Left ventricle myocardium superior (tissue), 1 donor: ENCODE results near the gene TXN2. TPM values are rescaled to one million over a fixed set of nuclear protein-coding genes. Genes with fewer than 3 reads are reported as not detected.
A peak's percentile ranks its signal among the peaks of the same experiment; 100 is the strongest.
"Not testable (repeated sequence)": the region's sequence is repeated elsewhere in the genome, so short reads cannot be mapped to it uniquely, and the experiment has no call there.

Experiments used
- ATAC-seq: fragments of 200-7000 bp; cut with Tn5 transposase; one replicate; pipeline ENCODE4 v1.9.1; 2020; ENCODE audit warnings: mild to moderate bottlenecking, moderate library complexity
- DNase-seq: peaks from one replicate; pipeline ENCODE4 v3.0.0-alpha.2; 2020
- intact Hi-C: fragments of 100-400 bp; cut with micrococcal nuclease; formaldehyde crosslinking; loops from one replicate; pipeline ENCODE4 v1.11.0; 2022
- total RNA-seq: library from RNA; stranded (reverse); fragmentation: NEBNext Ultra II Directional; extraction: Animal tissue kit (Norgen Biotek cat#: 25700); gene quantifications from one replicate; pipeline ENCODE4 v1.2.1, GENCODE V29; 2021
- donor health status: DM: no; HTN: yes; CAD: no; lungs with severe emphysema.

Gene TXN2
- total RNA-seq, 1 donor from 2014 or later = 131 TPM

DNA sequence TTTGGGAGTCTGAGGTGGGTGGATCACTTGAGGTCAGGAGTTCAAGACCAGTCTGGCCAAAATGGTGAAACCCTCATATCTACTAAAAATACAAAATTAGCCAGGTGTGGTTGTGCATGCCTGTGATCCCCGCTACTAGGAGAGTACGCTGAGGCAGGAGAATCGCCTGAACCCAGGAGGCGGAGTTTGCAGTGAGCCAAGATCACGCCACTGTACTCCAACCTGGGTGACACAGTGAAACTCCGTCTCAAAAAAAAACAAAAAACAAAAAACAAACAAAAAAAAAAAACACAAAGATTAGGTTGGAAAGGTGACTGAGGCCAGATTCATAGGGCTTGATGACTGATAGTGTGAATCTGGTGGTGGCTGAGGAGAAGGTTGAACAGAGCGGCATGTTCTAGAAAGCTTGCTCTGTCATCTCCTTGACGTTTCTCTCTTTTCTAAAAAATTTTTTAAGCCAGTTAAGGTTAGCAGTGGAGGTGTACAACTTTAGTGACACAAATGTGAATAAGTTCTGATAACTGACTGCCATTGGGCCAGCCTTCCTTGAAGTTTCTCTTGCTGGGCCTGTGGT is 40.9 kb downstream of the TXN2 start:
- no peak for DNase-seq
- intact Hi-C loops = no loop called here
- no peak for ATAC-seq

GRCh38 chr22:36439481-36440271 is 41.8 kb downstream of the TXN2 start:
- DNase-seq (peak; percentile 75), ATAC-seq (peak; percentile 95)
- intact Hi-C loops = no loop called here

DNA sequence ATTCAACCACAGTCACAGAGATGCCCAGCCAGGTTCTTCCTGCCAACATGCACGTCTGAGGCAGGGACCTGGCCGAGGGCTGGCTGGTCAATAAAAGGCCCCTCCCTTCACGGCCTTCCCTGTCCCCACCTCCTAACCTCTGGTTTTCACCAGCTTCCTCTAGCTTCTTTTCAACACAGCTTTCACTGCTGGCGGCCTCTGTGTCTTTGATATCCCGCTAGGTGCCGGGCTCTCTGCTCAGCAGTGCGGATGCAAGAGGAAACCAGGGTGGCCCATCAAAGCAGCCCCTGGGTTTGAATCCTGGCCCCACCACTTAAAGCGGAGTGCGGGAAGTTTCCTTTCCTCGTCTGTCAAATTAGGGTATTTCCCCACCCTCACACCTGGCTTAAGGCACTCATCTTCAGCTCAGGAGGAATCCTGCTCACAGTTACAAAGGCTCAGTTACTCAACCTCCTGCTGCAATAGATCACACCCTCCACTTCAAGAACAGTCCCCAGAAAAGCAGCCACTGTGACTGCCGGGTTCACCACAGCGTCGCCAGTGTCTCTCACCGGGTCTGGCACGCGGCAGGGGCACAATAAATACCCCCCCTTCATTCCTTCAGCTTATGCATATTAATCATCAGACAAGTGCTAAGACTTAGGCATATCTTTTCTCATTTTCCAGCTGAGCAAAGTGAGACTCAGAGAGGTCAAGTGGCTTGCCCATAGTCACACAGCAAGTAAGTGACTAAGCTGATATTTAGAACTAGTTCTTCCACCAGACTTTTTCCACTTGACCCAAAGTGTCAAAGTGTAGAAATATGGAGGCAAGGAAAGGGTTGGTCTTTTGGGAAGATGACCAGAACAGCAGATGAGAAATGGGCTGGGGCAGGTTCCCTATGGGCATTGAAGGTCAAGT is 45.7 kb downstream of the TXN2 start:
- intact Hi-C loops = no loop called here

DNA sequence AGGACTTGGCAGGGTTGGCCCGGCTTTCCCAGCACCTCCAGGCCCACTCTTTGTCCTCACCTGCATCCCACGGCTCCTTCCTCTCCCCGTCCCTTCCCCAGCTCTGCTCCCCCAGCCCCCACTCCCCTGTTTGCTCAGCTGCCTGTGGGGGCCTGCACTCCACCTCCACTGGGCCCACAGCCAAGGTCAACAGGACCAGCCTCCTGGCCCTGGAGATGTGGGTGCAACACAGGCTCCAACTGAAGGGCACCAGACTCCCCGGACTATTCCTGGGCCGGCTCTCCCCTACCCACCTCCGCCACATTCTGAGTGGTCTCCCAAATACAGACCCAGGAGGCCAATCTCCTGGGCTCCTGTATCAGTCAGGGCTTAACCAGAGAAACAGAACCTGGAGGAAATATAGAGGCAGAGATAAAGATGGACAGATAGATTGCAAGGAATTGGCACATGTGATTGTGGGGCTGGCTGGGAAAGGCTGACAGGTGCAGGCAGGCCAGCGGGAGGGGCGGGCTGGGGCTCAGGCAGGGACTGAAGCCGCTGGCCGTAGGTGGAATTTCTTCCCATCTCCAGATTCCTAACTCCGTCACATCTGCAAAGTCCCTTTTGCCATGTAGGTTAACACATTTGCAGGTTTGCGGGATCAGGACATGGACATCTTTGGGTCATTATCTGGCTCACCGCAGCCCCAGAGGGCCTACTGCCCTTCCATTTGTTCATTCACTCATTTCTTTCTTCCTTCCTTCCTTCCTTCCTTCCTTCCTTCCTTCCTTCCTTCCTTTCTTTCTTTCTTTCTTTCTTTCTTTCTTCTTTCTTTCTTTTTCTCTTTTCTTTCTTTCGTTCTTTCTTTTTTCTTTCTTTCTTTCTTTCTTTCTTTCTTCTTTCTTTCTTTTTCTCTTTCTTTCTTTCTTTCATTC is 47.9 kb downstream of the TXN2 start:
- ATAC-seq = no peak
- no peak for DNase-seq
- intact Hi-C loops = no loop called here

More for the DNA sequence above, 45.7 kb downstream of the TXN2 start:
- no peak for DNase-seq
- ATAC-seq = no peak

DNA sequence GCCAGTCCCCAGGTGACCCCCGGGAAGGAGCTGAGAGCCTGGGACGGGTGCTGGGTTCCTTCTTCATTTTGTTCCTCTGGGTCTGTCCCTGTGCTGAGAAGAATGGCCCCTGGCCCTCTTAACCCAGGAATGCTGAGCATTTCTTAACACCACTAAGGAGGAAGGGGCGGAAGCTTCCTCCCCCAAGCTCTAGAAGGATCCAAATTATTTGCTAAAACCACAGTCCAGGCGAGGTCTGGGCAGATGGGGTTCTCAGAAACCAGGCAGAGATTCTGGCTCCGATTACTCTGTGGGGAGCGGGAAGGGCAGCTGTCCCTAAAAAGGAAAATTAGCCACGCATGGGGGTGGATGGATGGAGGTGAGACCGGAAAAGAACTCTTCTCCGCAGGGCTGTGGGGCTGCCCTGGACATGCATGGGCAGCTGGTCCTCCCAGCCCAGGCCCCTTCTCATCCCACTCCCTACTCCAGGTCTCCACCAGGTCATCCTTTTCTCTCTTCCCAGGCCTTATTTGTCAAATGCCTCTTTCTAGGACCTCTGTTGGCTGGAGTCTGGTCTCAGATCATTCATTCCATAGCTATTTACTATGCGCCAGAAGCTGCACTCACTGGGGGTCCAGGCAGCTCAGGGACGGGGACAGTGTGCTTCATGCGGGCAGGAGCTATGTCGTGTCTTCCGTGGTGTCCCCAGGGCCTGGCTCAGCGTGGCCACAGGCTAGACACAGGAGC is 48.7 kb downstream of the TXN2 start:
- intact Hi-C loops = no loop called here
- ATAC-seq (no peak), DNase-seq (no peak)

DNA sequence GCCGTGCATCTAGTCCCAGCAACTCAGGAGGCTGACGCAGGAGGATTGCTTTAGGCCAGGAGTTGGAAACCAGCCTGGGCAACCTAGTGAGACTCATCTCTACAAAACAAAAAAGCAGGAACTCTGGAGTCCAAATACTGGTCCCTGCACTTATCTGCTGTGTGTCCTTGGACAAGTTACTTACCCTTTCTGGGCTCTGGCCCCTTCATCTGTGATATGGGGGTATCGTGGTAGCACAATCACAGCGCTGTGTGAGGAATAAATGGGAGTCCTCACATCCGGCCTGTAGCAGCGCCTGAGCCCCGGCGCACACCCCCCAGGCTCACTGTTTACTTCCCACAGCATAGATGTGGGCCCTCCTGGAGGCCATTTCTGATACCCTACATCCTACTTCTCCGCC is 49.5 kb downstream of the TXN2 start:
- intact Hi-C loops = no loop called here
- ATAC-seq (no peak), DNase-seq (no peak)

GRCh38 chr22:36430863-36431262 is 50.6 kb downstream of the TXN2 start:
- ATAC-seq (no peak), DNase-seq (no peak)
- intact Hi-C loops = no loop called here

GRCh38 chr22:36427952-36428351 is 53.5 kb downstream of the TXN2 start:
- intact Hi-C loops, ATAC-seq, DNase-seq: not testable (repeated sequence)

DNA sequence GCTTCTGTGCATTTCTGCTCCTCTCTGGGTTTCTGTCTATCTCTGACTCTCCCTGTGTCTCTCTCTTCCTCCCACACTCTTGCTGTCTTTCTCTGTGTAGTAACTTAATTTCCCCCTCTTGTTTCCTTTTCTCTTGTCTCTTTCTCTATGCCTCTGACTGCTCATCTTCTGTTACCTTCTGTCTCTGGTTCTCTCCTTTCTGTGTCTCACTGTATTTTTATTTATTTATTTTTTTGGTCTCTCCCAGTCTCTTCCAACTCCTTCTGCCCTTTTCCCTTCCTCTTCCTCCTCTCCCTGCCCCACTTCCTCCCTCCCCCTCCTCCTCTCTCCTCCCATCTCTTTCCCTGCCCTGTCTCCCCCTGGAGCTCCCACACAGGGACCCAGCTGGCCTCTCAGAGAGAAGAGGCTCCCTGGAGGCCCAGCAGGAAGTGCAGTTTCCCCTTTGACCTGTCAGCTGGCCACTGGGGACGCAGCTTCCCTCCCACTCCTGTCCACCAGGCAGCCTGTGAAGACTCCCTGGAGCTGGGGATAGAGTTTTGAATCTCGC is 55.4 kb downstream of the TXN2 start:
- intact Hi-C loops = no loop called here
- peak; percentile 76 for DNase-seq
- ATAC-seq = peak; percentile 86

DNA sequence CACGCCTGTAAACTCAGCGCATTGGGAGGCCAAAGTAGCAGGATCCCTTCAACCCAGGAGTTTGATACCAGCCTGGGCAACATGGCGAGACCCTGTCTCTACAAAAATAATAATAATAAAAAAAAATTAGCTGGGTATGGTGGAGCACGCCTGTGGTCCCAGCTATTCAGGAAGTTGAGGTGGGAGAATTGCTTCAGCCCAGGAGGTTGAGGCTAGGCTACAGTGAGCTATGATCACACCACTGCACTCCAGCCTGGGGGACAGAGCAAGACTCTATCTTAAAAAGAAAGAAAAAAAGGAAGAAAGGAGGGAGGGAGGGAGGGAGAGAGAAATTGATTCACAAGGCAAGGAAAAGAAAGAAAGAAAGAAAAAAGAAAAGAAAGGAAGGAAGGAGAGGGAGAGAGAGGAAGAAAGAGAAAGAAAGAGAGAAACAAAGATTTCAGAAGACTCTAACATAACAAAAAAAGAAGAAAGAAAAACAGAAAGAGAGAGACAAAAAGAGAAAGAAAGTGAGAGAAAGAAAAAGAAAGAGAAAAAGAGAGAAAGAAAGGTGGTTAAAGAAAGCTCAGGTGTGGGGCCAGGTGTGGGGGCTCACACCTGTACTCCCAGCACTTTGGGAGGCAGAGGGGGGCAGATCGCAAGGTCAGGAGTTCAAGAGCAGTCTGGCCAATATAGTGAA is 56.4 kb downstream of the TXN2 start:
- ATAC-seq = no peak
- intact Hi-C loops = no loop called here
- no peak for DNase-seq

GRCh38 chr22:36424466-36424865 is 57.0 kb downstream of the TXN2 start:
- intact Hi-C loops, ATAC-seq, DNase-seq: not testable (repeated sequence)

- DNase-seq = peak; percentile 36
- intact Hi-C loops = no loop called here
- ATAC-seq = no peak
These were observed 57.7 kb downstream of the TXN2 start for GRCh38 chr22:36423461-36424404.

DNA sequence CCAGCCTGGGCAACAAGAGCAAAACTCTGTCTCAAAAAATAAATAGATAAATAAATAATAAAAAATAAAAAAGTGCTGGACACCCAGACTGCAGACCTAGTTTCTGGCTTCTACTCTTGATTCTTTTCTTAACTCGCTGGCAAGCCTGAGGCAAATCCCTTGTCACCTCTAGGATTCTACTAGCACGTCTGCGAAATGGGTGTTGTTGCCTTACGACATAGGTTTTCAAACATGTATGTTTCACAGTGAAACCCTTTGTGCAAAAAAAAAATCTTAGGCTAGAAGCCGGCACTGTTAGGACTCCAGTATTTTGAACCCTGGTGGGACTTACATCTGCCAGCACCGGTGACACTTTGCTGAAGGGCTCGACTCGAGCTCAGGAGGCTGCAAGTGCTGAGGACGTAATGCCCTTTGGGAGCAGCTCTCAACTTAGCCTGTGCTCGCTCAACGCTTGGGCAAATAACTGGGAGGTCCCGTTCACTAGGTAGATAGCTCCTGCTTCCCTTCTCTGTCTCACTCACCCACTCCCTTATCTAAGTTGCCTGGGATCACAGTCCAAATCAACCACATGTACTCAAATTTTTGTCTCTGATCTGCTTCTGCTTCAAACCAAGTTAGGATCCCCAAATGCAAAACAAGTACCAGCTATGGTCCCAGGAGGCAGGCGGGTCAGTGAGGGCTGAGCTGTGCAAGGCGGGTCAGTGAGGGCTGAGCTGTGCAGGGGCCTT is 59.0 kb downstream of the TXN2 start:
- intact Hi-C loops = no loop called here
- ATAC-seq (no peak), DNase-seq (no peak)

- ATAC-seq = peak; percentile 69
- intact Hi-C loops = no loop called here
- no peak for DNase-seq
These were observed 61.2 kb downstream of the TXN2 start for GRCh38 chr22:36419912-36420882.
